AG10803 (cell line): ENCODE data around the gene EXOC3L1.
A peak's percentile ranks its signal among the peaks of the same experiment; 100 is the strongest.

Source experiments
- DNase-seq: peaks from one replicate; pipeline ENCODE4 v3.0.0; 2010; ENCODE audit warnings: low read depth
- H3K4me3 ChIP-seq: 2 replicates; pipeline ENCODE4 v1.5.1; 2011; ENCODE audit warnings: mild to moderate bottlenecking, low read length, control low read depth
- TF ChIP-seq, protein P1 (sequence below): conservative IDR thresholded peaks from 2 replicates; pipeline ENCODE4 v1.5.1; 2011; ENCODE audit warnings: mild to moderate bottlenecking, low read length, control low read depth, inconsistent platforms

The EXOC3L1 gene

DNA sequence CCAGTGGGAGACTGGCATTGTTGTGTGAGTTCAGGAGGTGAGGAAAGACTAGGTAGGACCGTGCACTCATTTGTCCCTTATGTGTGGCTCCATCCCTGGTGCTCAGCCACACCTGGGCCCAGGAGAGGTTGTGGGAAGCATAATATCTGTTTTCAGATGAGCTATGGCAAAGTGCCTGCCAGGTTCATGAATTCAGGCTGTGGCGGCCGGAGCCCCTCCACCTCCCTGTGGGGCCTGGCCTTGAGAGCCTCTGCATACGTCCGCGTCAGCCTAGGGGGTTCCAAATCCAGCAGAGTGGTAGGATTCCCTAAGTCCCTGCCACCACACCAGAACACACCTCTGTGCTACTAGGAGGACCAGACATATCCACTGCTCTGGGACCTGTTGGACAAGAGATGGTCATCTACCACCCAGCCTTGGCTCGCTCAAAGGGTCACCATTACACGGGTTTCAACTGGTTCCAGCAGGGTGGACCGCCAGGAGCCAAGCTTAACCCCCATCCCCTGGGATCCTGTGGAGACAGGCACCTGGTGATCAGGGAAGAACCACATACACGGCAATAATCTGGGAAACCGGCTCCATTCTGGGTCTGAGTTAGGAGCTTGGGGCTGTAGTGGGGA lies 41.2 kb downstream of the EXOC3L1 start:
- H3K4me3 ChIP-seq = no peak overlapping the region
- DNase-seq = no peak
- TF ChIP-seq, protein P1, sequence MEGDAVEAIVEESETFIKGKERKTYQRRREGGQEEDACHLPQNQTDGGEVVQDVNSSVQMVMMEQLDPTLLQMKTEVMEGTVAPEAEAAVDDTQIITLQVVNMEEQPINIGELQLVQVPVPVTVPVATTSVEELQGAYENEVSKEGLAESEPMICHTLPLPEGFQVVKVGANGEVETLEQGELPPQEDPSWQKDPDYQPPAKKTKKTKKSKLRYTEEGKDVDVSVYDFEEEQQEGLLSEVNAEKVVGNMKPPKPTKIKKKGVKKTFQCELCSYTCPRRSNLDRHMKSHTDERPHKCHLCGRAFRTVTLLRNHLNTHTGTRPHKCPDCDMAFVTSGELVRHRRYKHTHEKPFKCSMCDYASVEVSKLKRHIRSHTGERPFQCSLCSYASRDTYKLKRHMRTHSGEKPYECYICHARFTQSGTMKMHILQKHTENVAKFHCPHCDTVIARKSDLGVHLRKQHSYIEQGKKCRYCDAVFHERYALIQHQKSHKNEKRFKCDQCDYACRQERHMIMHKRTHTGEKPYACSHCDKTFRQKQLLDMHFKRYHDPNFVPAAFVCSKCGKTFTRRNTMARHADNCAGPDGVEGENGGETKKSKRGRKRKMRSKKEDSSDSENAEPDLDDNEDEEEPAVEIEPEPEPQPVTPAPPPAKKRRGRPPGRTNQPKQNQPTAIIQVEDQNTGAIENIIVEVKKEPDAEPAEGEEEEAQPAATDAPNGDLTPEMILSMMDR = no peak

DNA sequence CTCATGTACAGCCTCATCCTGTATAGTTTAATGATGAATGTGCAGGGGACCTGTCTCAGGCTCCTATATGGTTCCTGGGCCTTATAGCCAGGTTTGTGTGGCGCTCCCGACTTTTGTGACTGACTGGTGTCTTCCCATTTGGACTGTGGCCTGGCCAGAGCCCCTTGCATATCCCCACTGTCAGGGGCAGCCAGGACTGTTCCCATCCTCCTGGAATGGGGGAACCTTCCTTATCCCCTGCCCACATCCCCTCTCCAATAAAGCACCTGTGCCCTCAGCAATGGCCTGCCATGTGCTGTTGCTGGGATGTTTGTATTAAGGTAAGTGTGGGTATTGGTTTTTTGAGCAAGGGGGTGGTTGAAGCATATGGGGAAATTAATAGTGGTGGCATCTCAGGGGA lies 41.7 kb downstream of the EXOC3L1 start:
- no peak overlapping the region for H3K4me3 ChIP-seq
- no peak for DNase-seq
- TF ChIP-seq, protein P1 = no peak

DNA sequence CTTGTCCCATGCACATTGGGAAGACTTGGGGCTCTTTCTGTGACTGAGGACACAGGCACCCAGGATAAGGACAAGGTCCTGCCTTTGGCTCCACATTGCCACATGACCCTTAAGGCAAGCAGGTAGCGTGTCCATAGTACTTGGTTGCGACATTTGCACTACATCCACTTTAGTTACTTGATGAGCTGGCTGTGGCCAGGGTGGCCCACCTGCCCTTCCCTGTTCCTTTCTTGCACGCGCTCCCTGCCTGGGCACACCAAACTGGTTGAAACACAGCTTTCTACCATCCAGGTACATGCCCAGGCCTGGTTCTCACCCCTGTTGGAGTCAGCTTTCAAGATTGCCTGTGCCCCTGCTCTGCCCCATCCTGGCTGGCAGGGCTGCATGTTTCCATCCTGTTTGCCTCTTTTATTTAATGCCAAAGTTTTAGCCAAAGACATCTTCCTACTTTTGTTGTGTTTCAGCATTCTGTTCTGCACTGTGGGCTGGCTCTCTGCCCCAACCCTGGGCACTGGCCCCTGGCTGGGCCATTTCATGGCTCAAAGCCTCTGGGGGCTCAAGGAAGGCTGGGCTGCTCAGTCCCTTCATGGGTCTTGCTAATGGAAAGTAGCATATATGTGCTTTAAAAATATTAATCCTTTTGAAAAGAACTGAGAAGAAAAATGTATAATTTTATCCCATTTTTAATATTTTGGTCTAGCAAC lies 42.3 kb downstream of the EXOC3L1 start:
- H3K4me3 ChIP-seq = no peak overlapping the region
- TF ChIP-seq, protein P1 = no peak
- no peak for DNase-seq

DNA sequence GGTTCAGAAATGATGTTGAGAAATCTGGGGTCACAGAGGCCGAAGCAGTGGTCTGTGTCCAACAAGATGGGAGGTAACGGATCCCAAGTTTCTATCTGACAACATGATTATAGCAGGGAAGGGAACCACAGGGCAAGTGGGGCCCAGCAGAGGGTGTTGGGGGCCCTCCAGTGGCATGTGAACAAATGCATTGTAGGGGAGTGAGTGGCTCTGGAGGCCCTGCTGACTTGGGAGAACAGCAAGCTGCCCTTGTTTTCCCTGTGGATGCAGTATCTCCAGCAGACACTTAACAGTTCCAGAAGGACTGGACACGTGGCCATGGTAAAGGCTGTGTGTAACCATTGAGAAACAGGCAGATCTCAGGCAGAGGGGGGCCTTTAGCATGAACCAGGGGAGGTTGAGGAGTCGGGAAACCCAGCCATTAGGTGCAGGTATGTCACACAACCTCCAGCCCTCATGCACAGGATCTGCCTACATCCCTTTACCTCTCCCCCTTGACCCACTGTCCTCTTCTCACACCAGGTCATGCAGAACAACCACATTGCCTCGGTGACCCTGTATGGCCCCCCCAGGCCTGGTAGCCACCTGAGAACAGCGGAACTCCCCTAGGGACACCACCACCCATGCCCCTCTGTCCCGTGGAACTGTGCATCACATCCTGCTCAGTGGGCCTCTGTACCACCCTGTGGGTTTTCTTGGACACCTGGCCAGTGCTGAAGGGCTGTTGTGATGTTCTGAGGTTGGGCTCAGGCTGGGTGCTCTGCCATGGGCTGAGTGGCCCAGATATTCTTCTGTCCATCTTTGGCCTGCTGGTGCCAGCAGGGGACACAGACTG lies 43.2 kb downstream of the EXOC3L1 start:
- no peak overlapping the region for H3K4me3 ChIP-seq
- DNase-seq = no peak
- TF ChIP-seq, protein P1 = 0 out of 2 replicates have a peak, but pooled peaks have one; percentile 4

DNA sequence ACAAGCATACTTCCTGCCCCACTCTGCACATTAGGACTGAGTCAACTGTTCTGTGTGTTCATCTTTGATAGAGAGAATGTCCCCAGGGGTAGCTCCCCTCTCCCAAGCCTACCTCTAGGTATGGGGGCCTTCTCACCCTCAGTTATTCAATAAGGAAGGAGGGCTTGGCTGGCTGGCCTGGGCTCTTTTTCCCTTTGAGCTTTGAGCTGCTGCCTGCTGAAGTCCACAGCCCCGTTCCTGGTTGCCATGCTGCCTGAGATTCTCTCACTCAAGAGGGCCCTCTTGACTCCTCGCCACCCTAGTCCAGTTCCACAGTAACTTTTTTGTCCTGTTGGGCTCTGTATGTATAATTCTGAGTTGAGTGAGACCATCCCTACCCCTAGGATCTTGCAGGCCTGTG lies 44.2 kb downstream of the EXOC3L1 start:
- no peak for DNase-seq
- TF ChIP-seq, protein P1 = no peak
- no peak overlapping the region for H3K4me3 ChIP-seq

DNA sequence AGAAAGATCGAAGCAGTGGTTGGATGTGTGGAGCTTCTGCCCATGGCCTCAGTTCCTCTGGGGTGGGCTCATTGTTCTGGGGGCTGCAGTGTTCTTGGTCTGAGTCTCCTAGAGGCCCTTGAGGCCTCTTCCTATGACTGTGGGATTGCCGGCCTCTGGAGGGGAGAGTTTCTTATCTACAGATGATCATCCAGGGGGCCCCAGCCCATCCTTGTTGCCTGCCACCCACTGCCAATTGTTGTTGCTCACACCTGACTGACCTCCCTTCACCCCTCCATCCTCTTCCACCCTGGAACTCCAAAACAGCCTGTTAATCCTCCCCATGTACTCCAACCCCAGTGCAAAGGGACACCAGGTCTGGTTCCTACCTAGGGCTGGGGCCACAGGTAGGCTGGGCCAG lies 45.0 kb downstream of the EXOC3L1 start:
- no peak overlapping the region for H3K4me3 ChIP-seq
- no peak for DNase-seq
- TF ChIP-seq, protein P1 = no peak
